ENCODE data around the gene TFF3.

TFF3 gene

DNA sequence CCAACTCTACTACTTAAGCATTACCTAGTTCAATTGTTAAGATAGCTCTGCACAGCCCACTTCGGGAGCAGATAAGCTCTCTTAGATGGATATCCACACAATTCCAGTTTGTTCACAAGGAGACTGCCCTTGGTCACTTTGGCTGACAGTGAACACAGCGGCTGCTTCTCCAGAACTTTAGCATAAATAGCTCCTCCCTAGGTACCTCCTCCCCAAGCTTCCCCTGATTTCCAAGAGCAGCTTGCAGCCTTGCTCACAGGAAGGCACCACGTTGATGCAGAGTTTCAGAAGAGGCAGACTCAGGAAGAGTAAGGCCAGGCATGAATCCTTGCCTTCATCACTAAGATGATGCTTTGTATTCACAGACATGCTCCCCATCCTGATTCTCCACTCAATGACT, 24.7 kb downstream of the TFF3 start:
- Mint-ChIP-seq H3K4me3 (no peak overlapping the region), H3K9me3 (peaks cover 27% of the 10 kb centered on the region), H3K36me3 (ENCODE audit: low read depth) (peaks cover 42% of the 10 kb centered on the region), H3K4me1 (peaks cover 24% of the 10 kb centered on the region), H3K27ac (peak overlapping the region; percentile 76), H3K27me3 (ENCODE audit: low read depth, poor library complexity) (peaks cover 6% of the 10 kb centered on the region)
- no peak for DNase-seq
- TF ChIP-seq, protein P1, sequence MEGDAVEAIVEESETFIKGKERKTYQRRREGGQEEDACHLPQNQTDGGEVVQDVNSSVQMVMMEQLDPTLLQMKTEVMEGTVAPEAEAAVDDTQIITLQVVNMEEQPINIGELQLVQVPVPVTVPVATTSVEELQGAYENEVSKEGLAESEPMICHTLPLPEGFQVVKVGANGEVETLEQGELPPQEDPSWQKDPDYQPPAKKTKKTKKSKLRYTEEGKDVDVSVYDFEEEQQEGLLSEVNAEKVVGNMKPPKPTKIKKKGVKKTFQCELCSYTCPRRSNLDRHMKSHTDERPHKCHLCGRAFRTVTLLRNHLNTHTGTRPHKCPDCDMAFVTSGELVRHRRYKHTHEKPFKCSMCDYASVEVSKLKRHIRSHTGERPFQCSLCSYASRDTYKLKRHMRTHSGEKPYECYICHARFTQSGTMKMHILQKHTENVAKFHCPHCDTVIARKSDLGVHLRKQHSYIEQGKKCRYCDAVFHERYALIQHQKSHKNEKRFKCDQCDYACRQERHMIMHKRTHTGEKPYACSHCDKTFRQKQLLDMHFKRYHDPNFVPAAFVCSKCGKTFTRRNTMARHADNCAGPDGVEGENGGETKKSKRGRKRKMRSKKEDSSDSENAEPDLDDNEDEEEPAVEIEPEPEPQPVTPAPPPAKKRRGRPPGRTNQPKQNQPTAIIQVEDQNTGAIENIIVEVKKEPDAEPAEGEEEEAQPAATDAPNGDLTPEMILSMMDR (IDR thresholded peaks at IDR 0.05): no peak

DNA sequence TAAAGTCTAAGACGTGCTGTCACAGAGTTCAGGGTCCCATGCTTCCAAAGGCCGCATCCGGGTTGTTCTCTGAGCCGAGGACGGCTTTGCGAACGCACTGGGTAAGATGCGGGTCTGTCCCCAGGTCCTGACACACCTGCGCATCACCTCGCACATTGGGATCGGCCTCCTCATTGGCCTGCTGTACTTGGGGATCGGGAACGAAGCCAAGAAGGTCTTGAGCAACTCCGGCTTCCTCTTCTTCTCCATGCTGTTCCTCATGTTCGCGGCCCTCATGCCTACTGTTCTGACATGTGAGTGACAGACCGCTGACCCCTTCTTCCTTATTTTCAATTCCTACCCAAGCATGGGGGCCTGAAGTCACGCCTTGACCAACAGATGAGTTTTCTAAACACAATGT, 25.3 kb downstream of the TFF3 start:
- Mint-ChIP-seq H3K4me1 (peaks cover 22% of the 10 kb centered on the region), H3K9me3 (peaks cover 27% of the 10 kb centered on the region), H3K27me3 (ENCODE audit: low read depth, poor library complexity) (peaks cover 6% of the 10 kb centered on the region), H3K4me3 (no peak overlapping the region), H3K36me3 (ENCODE audit: low read depth) (peaks cover 42% of the 10 kb centered on the region), H3K27ac (no peak overlapping the region)
- DNase-seq: no peak
- TF ChIP-seq, protein P1 (IDR thresholded peaks at IDR 0.05): no peak

DNA sequence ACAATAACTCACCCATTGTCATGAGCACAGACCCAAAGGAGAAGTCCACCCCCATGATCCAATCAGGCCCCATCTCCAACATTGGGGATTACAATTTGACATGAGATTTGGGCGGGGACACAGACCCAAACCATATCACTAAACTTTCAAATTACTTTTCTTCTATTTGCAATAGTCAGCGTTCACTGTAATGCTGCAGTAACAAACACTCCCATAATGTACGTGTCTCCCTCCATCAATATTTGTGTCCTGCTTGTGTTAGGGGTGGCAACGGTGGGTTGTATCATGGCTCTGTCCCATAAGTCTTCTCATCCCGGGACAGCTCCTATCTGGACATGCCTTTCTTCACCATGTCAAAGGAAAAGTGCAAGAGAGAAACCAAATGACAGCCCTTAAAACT, 26.2 kb downstream of the TFF3 start:
- peaks cover 27% of the 10 kb centered on the region for H3K9me3 Mint-ChIP-seq

DNA sequence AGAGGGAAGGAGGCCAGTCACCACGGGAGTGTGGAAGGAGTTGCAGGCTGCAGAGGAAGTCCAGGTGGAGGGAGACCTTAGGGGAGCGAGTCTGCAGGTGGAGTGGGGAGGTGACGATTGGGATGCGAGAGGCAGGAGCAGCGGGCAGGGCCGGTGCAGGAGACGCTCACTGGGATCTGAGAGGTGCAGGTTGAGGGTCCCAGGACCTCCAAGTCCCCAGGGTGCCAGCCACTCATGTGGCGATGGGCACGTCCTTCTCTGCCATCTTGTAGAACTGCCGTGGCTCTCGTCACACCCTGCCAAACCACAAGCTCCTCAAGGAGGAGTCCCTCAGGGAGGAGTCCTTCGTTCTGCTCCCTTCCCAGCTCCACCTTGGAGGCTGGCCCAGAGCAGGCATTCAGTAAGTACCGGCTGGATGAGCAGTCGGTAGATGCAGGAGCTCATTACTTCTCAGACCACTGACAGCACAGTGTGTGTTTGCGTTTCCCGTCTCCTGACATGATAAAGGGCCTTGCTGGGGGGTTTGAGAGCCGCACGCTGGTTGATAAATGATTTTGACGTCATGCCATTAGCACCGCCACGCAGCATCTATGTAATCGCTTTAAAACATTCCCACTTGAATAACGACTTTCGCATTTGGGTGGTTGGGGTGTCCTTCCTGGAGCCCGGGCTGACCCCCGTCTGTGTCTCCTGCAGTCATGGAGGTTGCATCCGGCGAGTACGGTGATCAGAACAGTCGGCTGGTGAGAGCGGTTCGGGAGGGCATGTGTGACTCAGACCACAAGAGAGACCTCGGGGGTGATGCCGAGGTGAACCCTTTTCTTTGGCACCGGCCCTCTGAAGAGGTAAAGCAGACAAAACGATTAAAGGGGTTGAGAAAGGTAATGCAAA, 27.8 kb downstream of the TFF3 start:
- DNase-seq: no peak
- TF ChIP-seq, protein P1 (IDR thresholded peaks at IDR 0.05): no peak
- peaks cover 27% of the 10 kb centered on the region for H3K9me3 Mint-ChIP-seq
- no peak overlapping the region for H3K27ac Mint-ChIP-seq
- H3K4me3 Mint-ChIP-seq: no peak overlapping the region
- H3K36me3 Mint-ChIP-seq (ENCODE audit: low read depth): peaks cover 42% of the 10 kb centered on the region
- peaks cover 18% of the 10 kb centered on the region for H3K4me1 Mint-ChIP-seq
- H3K27me3 Mint-ChIP-seq (ENCODE audit: low read depth, poor library complexity): peaks cover 6% of the 10 kb centered on the region

More for the DNA sequence above, 26.2 kb downstream of the TFF3 start:
- no peak for DNase-seq
- Mint-ChIP-seq H3K4me3 (no peak overlapping the region), H3K4me1 (peaks cover 18% of the 10 kb centered on the region), H3K27ac (no peak overlapping the region), H3K36me3 (ENCODE audit: low read depth) (peaks cover 42% of the 10 kb centered on the region), H3K27me3 (ENCODE audit: low read depth, poor library complexity) (peaks cover 6% of the 10 kb centered on the region)
- TF ChIP-seq, protein P1 (IDR thresholded peaks at IDR 0.05): no peak

DNA sequence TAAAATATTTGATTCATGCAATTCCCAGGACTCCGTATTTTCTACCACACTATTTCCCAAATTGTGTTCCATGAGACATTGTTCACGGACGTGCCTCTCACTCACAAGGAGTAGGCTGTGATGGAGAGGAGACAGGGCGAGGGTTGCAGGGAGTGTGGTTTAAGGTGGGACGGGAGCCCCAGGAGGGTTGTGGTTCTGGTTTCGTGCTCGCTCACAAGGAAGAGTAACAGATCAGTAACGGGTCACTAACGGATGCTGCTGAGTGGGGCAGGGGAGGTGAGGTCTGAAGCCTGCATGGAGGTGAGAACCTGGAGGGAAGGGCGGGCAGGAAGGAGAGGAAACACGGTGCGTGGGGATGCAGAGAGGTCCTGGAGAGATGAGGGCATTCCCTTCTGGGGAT, 28.8 kb downstream of the TFF3 start:
- DNase-seq: no peak
- Mint-ChIP-seq H3K36me3 (ENCODE audit: low read depth) (peaks cover 42% of the 10 kb centered on the region), H3K9me3 (peaks cover 27% of the 10 kb centered on the region), H3K4me1 (peaks cover 18% of the 10 kb centered on the region), H3K27me3 (ENCODE audit: low read depth, poor library complexity) (peaks cover 6% of the 10 kb centered on the region), H3K27ac (peak overlapping the region; percentile 88), H3K4me3 (no peak overlapping the region)
- TF ChIP-seq, protein P1 (IDR thresholded peaks at IDR 0.05): no peak
